Breast epithelium (tissue), 3 donors: ENCODE data around the gene FNDC11.

Experiments used
- CTCF ChIP-seq, 3 donors: fragments of 450-650 bp; IDR thresholded peaks; one replicate each; pipeline ENCODE4 v1.5.1; 2016 to 2017; ENCODE audit warnings: antibody characterized with exemption in 3 of 3, mild to moderate bottlenecking in 3 of 3, moderate library complexity in 3 of 3
- POLR2A ChIP-seq: fragments of 450-650 bp; IDR thresholded peaks from one replicate; pipeline ENCODE4 v1.6.1; 2016; ENCODE audit warnings: antibody characterized with exemption, mild to moderate bottlenecking, moderate library complexity

GRCh38 chr20:63561624-63562396, 7.9 kb downstream of the FNDC11 start:
- TF ChIP-seq CTCF (IDR thresholded peaks at IDR 0.05) (no peak), POLR2A (no peak)
